H1 (cell line): ENCODE data around the gene SYCE3. TPM values are rescaled to one million over a fixed set of nuclear protein-coding genes. Genes with fewer than 3 reads are reported as not detected.

ENCODE experiments used
- CTCF ChIA-PET: fragments of 300-600 bp; sonication (Branson Sonifier 250); formaldehyde crosslinking; loops from one replicate; lab custom pipeline; 2021; ENCODE audit not compliant: partially characterized antibody; lab: Charles Lee
- POLR2A ChIA-PET: fragments of 300-600 bp; sonication (Branson Sonifier 250); formaldehyde crosslinking; loops from one replicate; lab custom pipeline; 2021; ENCODE audit warnings: inconsistent platforms; ENCODE audit not compliant: partially characterized antibody; lab: Charles Lee
- DNase-seq, 2 experiments: peaks; one replicate each; pipeline versions ENCODE4 v3.0.0 to v3.0.0-alpha.2; 2010 to 2022; ENCODE audit warnings: low spot score in 2 of 2, low read depth in 1 of 2, mixed read lengths in 1 of 2
- FAIRE-seq: peaks from 2 replicates; lab custom pipeline; 2011; peaks lifted over from hg19 to GRCh38; lab: Jason Lieb, UNC
- H2AFZ ChIP-seq: 2 replicates; pipeline ENCODE4 v1.8.1; 2012; ENCODE audit warnings: low read length, inconsistent platforms
- H2AK5ac ChIP-seq: 2 replicates; pipeline ENCODE4 v1.6.1; 2013; ENCODE audit warnings: low read depth, low read length
- H2BK120ac ChIP-seq: replicated peaks from 2 replicates; pipeline ENCODE3; 2013; ENCODE audit warnings: low read depth, low read length, inconsistent platforms
- H2BK12ac ChIP-seq: 2 replicates; pipeline ENCODE4 v1.6.1; 2013; ENCODE audit warnings: low read depth, low read length
- H2BK15ac ChIP-seq: 2 replicates; pipeline ENCODE4 v1.6.1; 2013; ENCODE audit warnings: low read length
- H2BK20ac ChIP-seq: 2 replicates; pipeline ENCODE4 v1.6.1; 2013; ENCODE audit warnings: low read length
- H2BK5ac ChIP-seq: 2 replicates; pipeline ENCODE4 v1.6.1; 2013; ENCODE audit warnings: low read depth, low read length
- H3K14ac ChIP-seq: 2 replicates; pipeline ENCODE4 v1.6.1; 2013; ENCODE audit warnings: inconsistent platforms; ENCODE audit not compliant: insufficient read length
- H3K18ac ChIP-seq: 2 replicates; pipeline ENCODE4 v1.6.1; 2013; ENCODE audit warnings: low read length; ENCODE audit errors: extremely low read depth
- H3K23ac ChIP-seq: 2 replicates; pipeline ENCODE4 v1.6.1; 2013; ENCODE audit warnings: inconsistent platforms; ENCODE audit not compliant: insufficient read length
- H3K23me2 ChIP-seq: 2 replicates; pipeline ENCODE4 v1.6.1; 2013; ENCODE audit warnings: low read depth, low read length
- H3K27ac ChIP-seq: 2 replicates; pipeline ENCODE4 v1.6.1; 2011; ENCODE audit warnings: low read depth, low read length, inconsistent platforms
- H3K27me3 ChIP-seq, 4 experiments: replicated peaks in 1 of 4; 1 replicate in 1 of 4; 2 replicates in 3 of 4; pipeline versions ENCODE4 v1.6.1 to v1.8.1; 2011 to 2013; ENCODE audit warnings: low read length in 3 of 4, mild to moderate bottlenecking in 3 of 4, inconsistent platforms in 2 of 4, mixed read lengths in 2 of 4, moderate library complexity in 1 of 4; ENCODE audit not compliant: control insufficient read depth in 3 of 4, insufficient read depth in 3 of 4; ENCODE audit errors: extremely low read depth in 1 of 4
- H3K36me3 ChIP-seq, 4 experiments: 2 replicates each; pipeline versions ENCODE4 v1.6.1 to v1.8.1; 2011 to 2013; ENCODE audit warnings: mild to moderate bottlenecking in 4 of 4, low read length in 3 of 4, moderate library complexity in 2 of 4, control low read depth in 1 of 4, inconsistent platforms in 1 of 4; ENCODE audit not compliant: insufficient read depth in 4 of 4, control insufficient read depth in 2 of 4
- H3K4ac ChIP-seq: replicated peaks from 2 replicates; pipeline ENCODE3; 2013; ENCODE audit warnings: low read length, low read depth, mixed read lengths, inconsistent platforms; ENCODE audit not compliant: insufficient read length
- H3K4me1 ChIP-seq, 4 experiments: replicated peaks in 1 of 4; 1 replicate in 1 of 4; 2 replicates in 3 of 4; pipeline versions ENCODE4 v1.6.1 to v1.8.1; 2011 to 2013; ENCODE audit warnings: low read length in 3 of 4, inconsistent platforms in 2 of 4, mixed read lengths in 1 of 4; ENCODE audit not compliant: insufficient read depth in 4 of 4, control insufficient read depth in 3 of 4
- H3K4me2 ChIP-seq, 2 experiments: 2 replicates each; pipeline versions ENCODE4 v1.6.1 to v1.8.1; 2011 to 2013; ENCODE audit warnings: low read depth in 2 of 2, low read length in 2 of 2, control low read depth in 1 of 2, inconsistent platforms in 1 of 2, mild to moderate bottlenecking in 1 of 2; ENCODE audit not compliant: insufficient read depth in 1 of 2
- H3K4me3 ChIP-seq, 4 experiments: fragments of 200-600, 300-600 bp in 1 of 4; sonication (generic), shearing (Covaris generic), sonication (Bioruptor Twin) in 1 of 4; 2 replicates each; pipeline versions ENCODE4 v1.5.1 to v1.8.1; 2011 to 2016; ENCODE audit warnings: low read length in 4 of 4, low read depth in 3 of 4, control low read depth in 2 of 4, inconsistent platforms in 2 of 4, mild to moderate bottlenecking in 2 of 4, mixed read lengths in 1 of 4, moderate library complexity in 1 of 4; ENCODE audit not compliant: insufficient read depth in 2 of 4; ENCODE audit errors: extremely low read depth in 1 of 4
- H3K56ac ChIP-seq: replicated peaks from 2 replicates; pipeline ENCODE3; 2013; ENCODE audit warnings: low read depth, mild to moderate bottlenecking, mixed read lengths, low read length, inconsistent platforms; ENCODE audit not compliant: insufficient read length
- H3K79me1 ChIP-seq: 2 replicates; pipeline ENCODE4 v1.6.1; 2013; ENCODE audit warnings: low read depth, low read length, control low read depth
- H3K79me2 ChIP-seq, 2 experiments: 2 replicates each; pipeline versions ENCODE4 v1.6.1 to v1.8.1; 2012 to 2013; ENCODE audit warnings: low read length in 2 of 2, mild to moderate bottlenecking in 2 of 2, inconsistent platforms in 1 of 2; ENCODE audit not compliant: insufficient read depth in 2 of 2, control insufficient read depth in 1 of 2
- H3K9ac ChIP-seq, 4 experiments: replicated peaks in 1 of 4; 1 replicate in 1 of 4; 2 replicates in 3 of 4; pipeline versions ENCODE4 v1.6.1 to v1.8.1; 2011 to 2013; ENCODE audit warnings: low read depth in 3 of 4, low read length in 3 of 4, control low read depth in 2 of 4, mild to moderate bottlenecking in 2 of 4, moderate library complexity in 2 of 4, inconsistent platforms in 1 of 4; ENCODE audit errors: extremely low read depth in 1 of 4
- H3K9me3 ChIP-seq, 2 experiments: 2 replicates each; pipeline versions ENCODE4 v1.6.1 to v1.8.1; 2012 to 2013; ENCODE audit warnings: mild to moderate bottlenecking in 2 of 2, moderate library complexity in 2 of 2, control low read depth in 1 of 2, inconsistent platforms in 1 of 2, low read depth in 1 of 2, low read length in 1 of 2, mixed read lengths in 1 of 2; ENCODE audit not compliant: insufficient read depth in 2 of 2
- H4K20me1 ChIP-seq, 2 experiments: replicated peaks in 1 of 2; 2 replicates each; pipeline versions ENCODE3 to v1.8.1; 2011 to 2013; ENCODE audit warnings: inconsistent platforms in 2 of 2, low read length in 2 of 2, mild to moderate bottlenecking in 1 of 2; ENCODE audit not compliant: insufficient read depth in 2 of 2, control insufficient read depth in 1 of 2
- H4K5ac ChIP-seq: 2 replicates; pipeline ENCODE4 v1.6.1; 2013; ENCODE audit warnings: low read length, low read depth, mixed read lengths, inconsistent platforms; ENCODE audit not compliant: insufficient read length
- H4K8ac ChIP-seq: 2 replicates; pipeline ENCODE4 v1.8.0; 2013; ENCODE audit warnings: mild to moderate bottlenecking, moderate library complexity, low read length, inconsistent platforms; ENCODE audit not compliant: insufficient read depth; ENCODE audit errors: extremely low read depth
- H4K91ac ChIP-seq: replicated peaks from 2 replicates; pipeline ENCODE3; 2013; ENCODE audit warnings: low read length, mixed read lengths, inconsistent platforms; ENCODE audit not compliant: insufficient read length
- RBBP5 ChIP-seq: IDR thresholded peaks from 2 replicates; pipeline ENCODE4 v1.7.1; 2012; ENCODE audit warnings: low read depth, mild to moderate bottlenecking, inconsistent platforms, low read length, moderate library complexity, borderline replicate concordance
- WGBS, 2 experiments: shearing (Covaris generic) in 1 of 2; methylation state at CpG; one replicate each; pipeline versions ENCODE4 v1.1.6 to v1.1.7; 2013 to 2015; ENCODE audit warnings: low lambda C conversion rate in 2 of 2, mixed read lengths in 2 of 2, inconsistent platforms in 1 of 2, low coverage in 1 of 2, missing lambda C conversion rate in 1 of 2; ENCODE audit not compliant: insufficient replicate concordance in 2 of 2, insufficient coverage in 1 of 2, insufficient read length in 1 of 2; ENCODE audit errors: extremely low coverage in 1 of 2, missing lambda C conversion rate in 1 of 2; 5-methylcytosine and 5-hydroxymethylcytosine counted together
- polyA plus RNA-seq, 7 experiments: library from polyadenylated mRNA; depleted of rRNA in 3 of 7; stranded (reverse) in 5 of 7; unstranded in 2 of 7; fragments of >200 nt in 5 of 7; fragments of 200-250 nt in 2 of 7; gene quantifications; 1 replicate in 5 of 7; 2 replicates in 1 of 7; 4 replicates in 1 of 7; pipeline versions ENCODE4 v1.2.1 to v1.2.3, GENCODE V29; 2011 to 2013; ENCODE audit warnings: missing spikeins in 2 of 7, mixed read lengths in 2 of 7
- total RNA-seq: library from RNA; stranded (reverse); fragmentation: NEBNext Ultra II Directional; extraction: Animal tissue kit (Norgen Biotek cat#: 25700); gene quantifications from 2 replicates; pipeline ENCODE4 v1.2.1, GENCODE V29; 2021

The SYCE3 gene
- total and polyA plus RNA-seq, 2 of the 8 experiments (the other 6 are each of a cell fraction or from before 2014, with no cell fraction given), result 1.9 TPM; not detected in 1

- 94% methylated on average over 18 of the region's 18 CpGs; no CpG with 5 or more reads in 1 of the 2 experiments for WGBS, 2 experiments
- peaks cover 6 to 13% (median 10%) of the 10 kb centered on the region in 4 experiments; a peak in 7 of 8 replicates for H3K36me3 ChIP-seq
- no peak overlapping the region for H3K23ac ChIP-seq
- TF ChIP-seq RBBP5, result no peak
Observed at GRCh38 chr22:50576806-50577696, 14.3 kb upstream of the SYCE3 start.

More at GRCh38 chr22:50576806-50577696, 14.3 kb upstream of the SYCE3 start:
- Histone ChIP-seq H3K14ac (no peak overlapping the region), H4K20me1 (peaks cover 5 to 10% of the 10 kb centered on the region in 2 experiments), H3K4me3 (no peak overlapping the region), H3K9me3 (no peaks in the 10 kb centered on the region), H3K27ac (no peak overlapping the region), H3K79me1 (peaks cover 7% of the 10 kb centered on the region; the same call in 1 of the 2 replicates), H3K27me3 (no peaks in the 10 kb centered on the region), H2BK120ac (no peak overlapping the region), H2BK5ac (no peak overlapping the region), H4K5ac (no peak overlapping the region), H3K9ac (no peak overlapping the region), H4K8ac (no peak overlapping the region), H3K4me2 (no peak overlapping the region), H3K56ac (no peak overlapping the region), H2BK20ac (no peak overlapping the region), H2BK12ac (no peak overlapping the region), H3K4me1 (peaks cover 0 to 4% (median 3%) of the 10 kb centered on the region in 4 experiments; a peak in 3 of 7 replicates), H2AK5ac (no peak overlapping the region), H4K91ac (no peak overlapping the region), H3K4ac (no peak overlapping the region), H2AFZ (no peak overlapping the region), H2BK15ac (no peak overlapping the region), H3K18ac (no peak overlapping the region), H3K23me2 (peaks cover 4% of the 10 kb centered on the region; the same call in 1 of the 2 replicates), H3K79me2 (peaks cover 0 to 7% of the 10 kb centered on the region in 2 experiments; a peak in 1 of 4 replicates)
- DNase-seq, result no peak
- ChIA-PET CTCF (interaction anchor here (0.6 to 8.1 kb wide), 18 partner anchors 10 to 123 kb away, joined by 3 to 84 read pairs (median 8); partner anchors contain the start of genes SCO2 and SYCE3), POLR2A (interaction anchor here (1.4 to 5.4 kb wide), 3 partner anchors 12 to 35 kb away, joined by 3 to 37 read pairs (median 8); partner anchors contain the start of gene SYCE3)
- no peak for FAIRE-seq
